GOT3 (cell line): Measurements from ENCODE around the gene MOGAT1.
A peak's percentile ranks its signal among the peaks of the same experiment; 100 is the strongest.
"Not testable (repeated sequence)": the region's sequence is repeated elsewhere in the genome, so short reads cannot be mapped to it uniquely, and the experiment has no call there.

Source experiments
- DNase-seq: peaks from one replicate; lab custom pipeline; 2025; ENCODE audit warnings: mixed read lengths; lab: John Stamatoyannopoulos, UW

Gene MOGAT1

DNA sequence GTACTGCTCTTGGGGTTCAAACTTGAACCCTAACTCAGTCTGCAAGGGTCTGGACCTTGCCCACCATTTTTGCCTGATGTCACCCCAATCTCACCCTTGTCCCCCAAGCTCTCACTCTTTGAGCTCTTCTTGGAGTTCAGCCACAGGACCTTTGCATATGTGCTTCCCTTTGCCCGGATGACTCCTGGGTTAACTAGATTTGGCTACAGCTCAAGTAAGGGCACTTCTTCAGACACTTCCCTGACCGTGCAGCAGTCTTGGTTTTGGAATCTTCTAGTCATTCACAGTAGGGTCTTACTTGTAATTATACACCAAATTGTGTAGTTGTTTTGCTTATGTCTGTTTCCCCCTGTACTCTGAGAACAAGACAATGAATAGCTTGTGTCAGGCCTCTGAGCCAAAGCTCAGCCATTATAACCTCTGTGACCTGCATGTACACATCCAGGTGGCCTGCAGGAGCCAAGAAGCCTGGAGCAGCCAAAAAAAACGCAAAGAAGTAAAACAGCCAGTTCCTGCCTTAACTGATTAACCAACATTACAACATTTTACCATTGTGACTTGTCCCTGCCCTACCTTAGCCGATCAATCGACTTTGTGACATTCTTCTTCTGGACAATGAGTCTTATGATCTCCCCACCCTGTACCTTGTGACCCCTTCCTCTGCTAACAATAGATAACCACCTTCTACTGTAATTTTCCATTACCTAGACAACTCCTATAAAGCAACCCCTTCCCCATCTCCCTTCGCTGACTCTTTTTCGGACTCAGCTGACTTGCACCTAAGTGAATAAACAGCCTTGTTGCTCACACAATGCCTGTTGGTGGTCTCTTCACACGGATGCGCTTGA, 1.0 kb upstream of the MOGAT1 start:
- no peak for DNase-seq

DNA sequence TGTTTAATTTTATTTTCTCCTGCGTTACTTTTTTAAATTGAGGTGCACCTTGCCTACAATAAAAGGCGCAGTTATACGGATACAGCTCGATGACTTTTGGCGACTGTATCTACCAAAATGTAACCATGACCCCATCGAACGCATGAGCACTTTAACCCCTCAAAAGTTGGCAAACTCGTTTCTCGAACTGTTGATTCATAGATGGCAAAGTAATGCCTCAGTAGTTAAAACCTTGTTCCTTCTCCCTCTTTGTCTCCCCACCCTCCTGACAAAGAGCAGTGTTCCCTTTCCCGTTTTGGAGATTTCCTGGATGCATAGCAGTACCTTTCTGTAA, 577 bp downstream of the MOGAT1 start:
- no peak for DNase-seq

DNA sequence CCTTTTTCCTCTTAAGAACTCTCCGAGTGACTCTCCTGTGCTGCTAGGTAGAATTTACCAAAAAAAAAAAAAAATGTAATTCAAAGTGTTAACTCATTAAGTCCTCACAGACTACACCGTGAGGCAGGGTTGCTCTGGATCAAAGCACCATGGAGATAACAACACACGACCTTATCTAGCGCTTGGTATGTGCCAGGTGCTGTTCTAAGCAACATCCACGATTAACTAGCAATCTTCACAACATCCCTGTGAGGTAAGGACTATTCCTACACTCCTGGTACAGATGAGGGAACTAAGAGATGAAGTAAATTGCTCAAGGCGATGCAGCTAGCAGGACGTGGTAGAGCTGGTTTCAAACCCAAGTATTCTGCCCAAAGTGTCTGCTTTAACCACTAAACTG, 1.8 kb downstream of the MOGAT1 start:
- no peak for DNase-seq

DNA sequence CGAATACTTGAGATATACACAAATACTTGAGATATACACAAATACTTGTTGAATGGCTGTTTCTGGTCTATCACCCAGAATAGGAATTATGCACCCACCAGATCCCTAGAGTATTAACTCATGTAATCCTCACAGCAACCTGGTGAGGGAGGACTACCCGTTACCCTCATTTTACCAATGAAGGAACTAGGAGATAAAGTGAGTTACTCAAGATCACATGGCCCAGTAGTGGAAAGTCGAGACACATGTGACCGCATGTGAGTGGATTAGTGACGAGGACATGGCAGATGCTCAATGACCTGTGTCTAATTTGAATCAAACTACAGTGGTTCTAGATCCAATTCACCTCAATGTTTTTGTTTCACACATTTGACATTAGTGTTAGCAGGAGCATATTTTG, 2.4 kb downstream of the MOGAT1 start:
- no peak for DNase-seq

DNA sequence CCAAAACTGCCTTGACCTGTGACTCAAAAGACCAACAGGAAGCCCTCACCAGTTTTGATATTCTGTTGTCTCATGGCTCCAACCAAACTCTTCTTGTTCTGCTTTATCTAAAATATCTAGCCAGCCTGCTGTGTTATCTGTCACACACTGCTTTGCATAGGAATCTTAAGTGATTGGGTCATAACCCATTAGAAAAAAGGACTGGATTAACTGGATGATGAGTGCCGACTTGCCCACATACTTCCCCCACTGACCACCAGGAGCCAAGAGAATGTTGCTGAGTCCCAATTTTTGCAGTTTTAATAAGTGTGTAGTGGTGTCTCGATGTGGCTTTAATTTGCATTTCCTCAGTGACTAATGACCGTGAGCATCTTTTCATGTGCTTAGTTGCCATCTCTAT, 6.5 kb downstream of the MOGAT1 start:
- no peak for DNase-seq

DNA sequence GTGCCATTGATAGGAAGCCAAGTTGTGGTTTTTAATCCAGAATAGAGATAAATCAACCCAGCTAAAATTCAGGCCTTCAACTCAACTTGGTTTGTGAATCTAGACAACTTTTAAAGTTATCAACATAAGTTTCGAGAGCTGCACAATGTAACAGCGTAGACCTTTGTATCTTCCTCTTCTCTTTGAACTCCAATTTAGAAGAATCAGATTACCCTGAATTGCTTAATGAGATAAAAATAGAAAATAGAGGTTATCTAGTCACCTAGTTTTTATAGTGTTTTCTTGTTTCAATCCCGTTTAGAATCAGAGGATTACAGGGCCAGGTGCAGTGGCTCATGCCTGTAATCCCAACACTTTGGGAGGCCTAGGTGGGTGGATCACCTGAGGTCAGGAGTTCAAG, 12.3 kb downstream of the MOGAT1 start:
- no peak for DNase-seq

DNA sequence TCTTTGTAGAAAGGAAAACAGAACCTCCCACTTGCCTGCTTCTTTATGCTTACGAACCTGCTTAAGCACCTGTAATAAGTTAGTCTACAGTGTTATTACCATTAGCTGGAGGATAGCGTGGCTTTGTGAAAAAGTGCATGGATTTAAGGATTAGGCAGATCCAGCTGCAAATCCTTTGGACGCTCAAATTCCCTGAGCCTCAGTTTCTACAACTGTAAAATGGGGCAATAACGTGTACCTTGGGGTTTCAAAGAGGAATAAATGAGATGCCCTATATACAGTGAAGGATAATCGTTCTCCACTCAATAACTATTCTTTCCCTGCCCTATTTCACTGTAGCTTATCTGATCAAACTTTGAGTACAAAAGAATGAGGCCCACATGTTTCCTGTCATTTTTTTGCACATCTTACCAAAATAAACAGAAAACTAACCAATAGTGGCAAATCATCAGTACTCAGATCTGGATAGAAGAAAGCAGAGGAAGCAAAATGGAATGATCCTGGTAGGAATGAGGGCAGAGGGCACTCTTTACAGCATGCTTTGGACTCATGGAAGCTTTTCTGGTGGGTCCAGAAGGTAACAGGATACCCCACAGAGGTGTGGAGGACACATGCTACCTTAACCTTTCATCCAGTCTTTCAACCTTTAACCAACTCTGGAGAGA, 14.8 kb downstream of the MOGAT1 start:
- DNase-seq, result no peak

DNA sequence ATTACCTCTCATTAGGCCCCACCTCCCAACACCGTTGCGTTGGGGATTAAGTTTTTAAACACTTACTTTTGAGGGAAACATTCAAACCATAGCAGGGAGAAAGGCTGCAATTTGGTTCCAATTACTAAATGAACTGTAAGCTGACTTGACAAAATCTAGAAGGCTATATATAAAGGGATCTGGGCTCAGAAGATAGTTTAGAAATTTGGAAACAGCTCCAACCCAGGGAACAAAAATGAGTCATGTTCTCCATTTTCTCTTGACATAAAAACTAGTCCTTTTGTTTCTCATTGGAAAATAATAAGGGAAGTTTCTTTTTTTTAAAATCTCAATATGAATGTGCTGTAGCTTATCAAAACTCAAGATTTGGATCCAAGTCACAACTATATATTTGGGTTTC, 17.5 kb downstream of the MOGAT1 start:
- DNase-seq, result no peak

DNA sequence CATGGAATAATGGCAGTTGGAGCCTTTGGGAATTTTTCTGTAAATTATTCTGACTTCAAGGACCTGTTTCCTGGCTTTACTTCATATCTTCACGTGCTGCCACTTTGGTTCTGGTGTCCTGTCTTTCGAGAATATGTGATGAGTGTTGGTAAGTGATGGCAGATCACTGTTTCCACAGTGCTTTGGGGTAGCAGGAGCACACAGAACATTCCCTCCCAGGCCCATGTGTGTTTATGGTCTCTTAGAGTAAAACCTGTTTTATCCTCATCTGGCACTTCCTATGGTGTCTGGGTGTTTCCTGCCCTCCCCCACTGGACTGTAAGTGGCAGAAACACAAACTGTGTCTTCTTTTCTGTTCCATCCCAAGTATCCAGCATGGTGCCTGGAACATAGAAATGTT, 17.9 kb downstream of the MOGAT1 start:
- DNase-seq, result no peak

DNA sequence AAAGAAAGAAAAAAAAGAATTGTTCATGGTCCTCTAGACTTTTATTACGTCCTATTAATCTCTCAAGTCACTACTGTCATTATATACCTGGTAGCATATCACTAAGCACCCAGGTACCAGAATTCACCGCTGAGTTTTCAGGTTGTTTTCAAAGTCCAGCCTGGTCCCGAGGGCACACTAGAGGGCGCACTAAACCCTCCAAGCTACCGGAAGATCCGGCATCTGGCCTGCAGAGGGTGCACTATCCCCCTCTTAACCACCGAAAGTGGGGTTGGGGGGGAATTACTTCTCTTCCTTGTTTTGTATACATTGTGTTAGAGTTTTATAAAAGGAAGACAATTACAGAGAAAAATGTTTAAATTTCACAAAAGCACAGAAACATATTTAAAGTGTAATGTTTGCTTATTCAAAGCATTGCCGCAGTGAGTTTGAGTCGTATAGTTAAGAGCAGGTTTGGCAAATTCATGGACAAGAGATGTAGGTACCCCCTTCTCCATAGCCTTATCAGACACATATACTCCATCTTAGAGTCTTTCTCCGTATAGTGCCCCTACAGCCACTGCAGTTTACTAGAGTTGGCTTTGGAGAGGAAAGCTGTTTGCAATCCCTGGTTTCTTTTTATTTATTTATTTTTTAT, 19.2 kb downstream of the MOGAT1 start:
- DNase-seq, result peak; percentile 4

DNA sequence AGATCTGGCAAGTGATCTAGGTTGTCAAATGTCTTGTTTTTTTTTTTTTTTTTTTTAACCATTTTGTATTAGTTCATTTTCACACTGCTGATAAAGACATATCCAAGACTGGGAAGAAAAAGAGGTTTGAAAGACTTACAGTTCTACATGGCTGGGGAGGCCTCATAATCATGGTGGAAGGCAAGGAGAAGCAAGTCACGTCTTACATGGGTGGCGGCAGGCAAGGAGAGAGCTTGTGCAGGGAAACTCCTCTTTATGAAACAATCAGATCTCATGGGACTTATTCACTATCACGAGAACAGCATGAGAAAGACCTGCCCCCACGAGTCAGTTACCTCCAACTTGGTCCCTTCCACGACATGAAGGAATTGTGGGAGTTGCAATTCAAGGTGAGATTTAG, 22.0 kb downstream of the MOGAT1 start:
- not testable (repeated sequence) for DNase-seq

DNA sequence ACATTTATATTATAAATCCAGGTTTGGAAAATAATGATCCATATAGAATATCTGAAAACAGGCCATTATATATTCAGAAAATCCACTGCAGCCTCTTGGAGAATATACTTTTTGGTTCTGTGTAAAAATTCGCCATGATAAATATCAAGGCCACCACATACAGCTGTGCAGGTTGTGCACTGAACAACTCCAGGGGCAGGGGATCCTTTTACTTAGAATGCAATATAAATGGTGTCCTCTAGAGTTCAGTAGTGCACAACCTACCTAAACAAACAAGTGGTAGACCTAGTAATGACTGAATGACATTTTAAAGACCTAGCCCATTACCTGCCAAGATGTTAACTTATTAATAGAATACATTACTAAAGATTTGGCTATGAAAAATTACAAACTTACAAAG, 22.4 kb downstream of the MOGAT1 start:
- no peak for DNase-seq

DNA sequence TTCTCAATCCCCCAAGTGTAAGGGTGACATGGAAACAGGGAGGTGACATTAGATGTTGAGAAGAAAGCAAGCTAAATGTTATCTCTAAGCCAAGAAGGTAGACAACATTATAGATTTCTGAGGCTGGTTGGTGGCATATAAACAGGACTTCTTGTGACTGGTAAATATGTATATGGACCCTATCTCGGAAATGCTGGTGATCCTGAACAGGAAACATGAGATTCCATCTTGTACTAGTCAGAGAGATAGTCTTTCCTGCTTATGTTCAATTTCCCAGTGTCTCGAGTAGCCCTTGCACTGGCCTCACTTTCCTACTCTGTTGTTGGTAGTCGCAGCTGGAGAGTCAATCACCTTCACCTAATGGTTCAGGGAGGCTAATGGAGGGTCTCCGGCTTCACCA, 26.8 kb downstream of the MOGAT1 start:
- DNase-seq, result no peak

DNA sequence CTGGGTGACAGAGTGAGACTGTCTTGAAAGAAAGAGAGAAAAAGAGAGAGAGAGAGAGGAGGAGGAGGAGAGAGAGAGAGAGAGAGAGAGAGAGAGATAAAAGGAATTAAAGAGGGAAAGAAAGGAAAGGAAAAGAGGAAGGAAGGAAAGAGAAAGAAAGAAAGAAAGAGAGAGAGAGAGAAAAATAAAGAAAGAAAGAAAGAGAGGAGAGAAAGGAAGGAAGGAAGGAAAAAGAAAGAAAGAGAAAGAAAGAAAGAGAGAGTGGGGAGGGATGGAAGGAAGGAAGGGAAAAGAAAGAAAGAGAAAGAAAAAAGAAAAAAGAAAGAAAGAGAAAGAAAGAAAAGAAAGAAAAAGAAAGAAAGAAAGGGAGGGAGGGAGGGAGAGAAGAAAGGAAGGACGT, 29.8 kb downstream of the MOGAT1 start:
- DNase-seq, result no peak

DNA sequence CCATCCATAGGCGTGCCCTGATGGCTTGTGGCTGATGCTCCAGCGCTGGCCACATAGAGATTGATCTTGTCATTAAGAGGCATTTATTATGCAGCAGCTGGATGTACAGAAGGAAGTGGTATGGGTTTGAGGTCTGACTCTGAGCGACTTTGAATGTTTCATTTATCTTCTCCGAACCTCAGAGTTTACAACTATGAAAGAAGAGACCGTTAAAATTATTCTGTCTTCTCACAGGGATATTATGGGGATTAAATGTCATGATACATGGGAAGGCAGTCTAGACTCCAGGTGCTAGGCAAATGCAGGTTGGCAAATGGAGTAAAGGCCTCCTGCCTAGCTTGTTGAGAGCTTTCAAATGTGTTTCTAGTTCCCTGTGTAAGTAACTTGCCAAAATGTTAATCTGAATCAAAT, 30.3 kb downstream of the MOGAT1 start:
- no peak for DNase-seq

DNA sequence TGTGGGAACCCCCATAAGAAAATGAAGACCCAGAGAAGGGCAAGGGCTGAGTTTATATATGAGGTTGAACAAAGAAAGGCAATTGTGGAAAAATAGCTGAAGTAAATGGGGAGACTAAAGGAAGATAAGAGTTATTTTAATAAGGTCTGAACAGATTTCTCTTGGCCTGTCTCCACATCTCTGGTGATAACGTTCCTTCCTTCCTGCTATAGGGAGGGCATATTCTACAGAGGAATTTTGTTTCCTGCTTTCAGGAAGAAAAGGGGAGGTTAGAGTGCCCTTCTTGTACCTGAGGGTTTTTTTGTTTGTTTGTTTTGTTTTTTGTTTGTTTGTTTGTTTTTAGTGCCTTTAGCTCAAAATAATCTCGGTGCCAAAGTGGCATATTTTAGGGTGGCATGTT, 31.6 kb downstream of the MOGAT1 start:
- no peak for DNase-seq

DNA sequence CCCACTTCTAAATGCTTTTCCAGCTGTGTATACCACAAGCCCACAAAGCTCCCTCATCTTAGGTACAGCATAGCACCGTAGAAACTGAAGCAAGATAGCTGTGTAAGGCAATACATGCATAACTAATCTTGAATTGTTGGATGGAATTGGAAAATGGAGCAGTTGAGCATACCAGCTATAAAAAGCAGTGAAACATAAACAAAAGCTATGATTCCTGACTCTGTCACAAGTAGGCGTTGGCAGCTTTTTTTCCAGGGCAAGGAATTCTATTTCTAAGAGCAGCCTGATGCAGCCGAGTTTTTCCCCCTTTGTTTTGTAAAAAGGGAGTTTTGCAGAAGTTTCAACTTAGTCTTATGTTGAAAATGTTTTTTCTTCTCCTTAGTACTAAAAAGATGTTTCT, 32.4 kb downstream of the MOGAT1 start:
- no peak for DNase-seq

DNA sequence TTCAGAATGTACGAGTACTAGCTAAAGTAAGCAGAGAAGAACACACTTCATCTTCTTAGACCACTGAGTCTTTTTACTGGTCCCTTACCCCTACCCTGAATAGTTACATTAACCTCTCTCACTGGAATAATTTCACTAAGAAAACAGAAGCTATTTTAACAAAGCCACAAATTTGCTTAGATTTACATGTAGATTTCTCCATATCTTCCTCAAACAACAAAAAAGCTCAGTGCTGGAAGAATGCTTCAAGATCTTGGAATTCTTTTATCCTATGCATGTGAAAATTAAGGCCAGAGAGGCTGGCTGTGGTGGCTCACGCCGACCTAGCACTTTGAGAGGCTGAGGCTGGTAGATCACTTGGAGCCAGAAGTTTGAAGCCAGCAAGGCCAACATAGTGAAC, 35.2 kb downstream of the MOGAT1 start:
- no peak for DNase-seq

DNA sequence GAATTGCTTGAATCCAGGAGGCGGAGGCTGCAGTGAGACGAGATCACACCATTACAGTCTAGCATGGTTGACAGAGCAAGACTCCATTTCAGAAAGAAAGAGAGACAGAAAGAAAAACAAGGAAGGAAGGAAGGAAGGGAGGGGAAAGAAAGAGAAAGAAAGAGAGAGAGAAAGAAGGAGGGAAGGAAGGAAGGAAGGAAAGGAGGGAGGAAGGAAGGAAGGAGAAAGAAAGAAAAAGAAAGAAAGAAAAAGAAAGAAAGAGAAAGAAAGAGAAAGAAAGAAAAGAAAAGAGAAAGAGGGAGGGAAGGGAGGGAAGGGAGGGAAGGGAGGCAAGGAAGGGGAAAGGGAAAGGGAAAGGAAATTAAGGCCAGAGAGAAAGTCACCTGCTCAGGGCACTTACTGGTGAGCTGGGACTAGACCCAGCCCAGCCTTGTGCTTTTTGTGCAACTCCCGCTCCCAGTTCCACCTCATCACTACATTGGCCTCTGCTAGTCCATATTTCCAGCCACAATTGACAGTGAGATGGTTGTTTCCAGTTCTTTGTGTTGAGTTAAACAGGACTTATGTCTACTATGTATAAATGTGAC, 35.7 kb downstream of the MOGAT1 start:
- no peak for DNase-seq

DNA sequence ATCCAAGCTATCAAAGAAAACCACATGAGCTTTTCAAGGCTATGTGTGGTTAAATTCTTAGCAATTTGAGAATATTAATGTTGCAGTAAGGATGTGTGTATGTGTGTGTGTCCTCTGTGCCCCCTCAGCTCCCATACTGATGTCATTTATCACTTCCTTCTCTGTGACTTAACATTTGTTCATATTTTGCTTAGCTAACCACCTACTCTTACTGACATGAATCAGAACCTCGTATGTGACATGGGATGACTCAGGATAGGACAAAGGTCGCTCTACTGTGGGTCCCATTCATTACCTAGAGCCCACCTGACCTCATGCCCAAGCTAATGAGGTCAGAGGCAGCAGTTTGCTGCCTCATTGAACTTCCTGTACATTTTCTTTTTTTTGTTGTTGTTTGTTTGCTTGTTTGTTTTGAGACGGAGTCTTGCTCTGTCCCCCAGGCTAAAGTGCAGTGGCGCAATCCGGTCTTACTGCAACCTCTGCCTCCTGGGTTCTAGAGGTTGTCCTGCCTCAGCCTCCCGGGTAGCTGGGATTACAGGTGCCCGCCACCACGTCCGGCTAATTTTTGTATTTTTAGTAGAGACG, 36.3 kb downstream of the MOGAT1 start:
- no peak for DNase-seq

DNA sequence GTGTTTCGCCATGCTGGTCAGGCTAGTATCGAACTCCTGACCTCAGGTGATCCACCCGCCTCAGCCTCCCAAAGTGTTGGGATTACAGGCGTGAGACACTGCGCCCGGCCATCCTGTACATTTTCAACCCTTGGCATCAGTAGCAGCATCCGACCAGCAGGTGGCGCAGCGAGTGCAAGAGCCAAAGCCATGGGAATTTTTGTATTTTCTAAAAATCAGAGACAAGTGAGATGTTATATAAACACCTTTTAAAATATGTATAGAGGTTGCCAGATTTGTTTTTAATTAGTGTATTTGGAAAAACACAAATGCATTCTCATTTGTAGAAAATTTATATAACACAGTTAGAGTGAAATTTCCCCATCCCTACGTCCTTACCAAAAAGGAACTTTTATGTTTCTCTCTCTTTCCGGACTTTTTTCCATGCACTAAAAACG, 36.8 kb downstream of the MOGAT1 start:
- DNase-seq, result peak; percentile 20

DNA sequence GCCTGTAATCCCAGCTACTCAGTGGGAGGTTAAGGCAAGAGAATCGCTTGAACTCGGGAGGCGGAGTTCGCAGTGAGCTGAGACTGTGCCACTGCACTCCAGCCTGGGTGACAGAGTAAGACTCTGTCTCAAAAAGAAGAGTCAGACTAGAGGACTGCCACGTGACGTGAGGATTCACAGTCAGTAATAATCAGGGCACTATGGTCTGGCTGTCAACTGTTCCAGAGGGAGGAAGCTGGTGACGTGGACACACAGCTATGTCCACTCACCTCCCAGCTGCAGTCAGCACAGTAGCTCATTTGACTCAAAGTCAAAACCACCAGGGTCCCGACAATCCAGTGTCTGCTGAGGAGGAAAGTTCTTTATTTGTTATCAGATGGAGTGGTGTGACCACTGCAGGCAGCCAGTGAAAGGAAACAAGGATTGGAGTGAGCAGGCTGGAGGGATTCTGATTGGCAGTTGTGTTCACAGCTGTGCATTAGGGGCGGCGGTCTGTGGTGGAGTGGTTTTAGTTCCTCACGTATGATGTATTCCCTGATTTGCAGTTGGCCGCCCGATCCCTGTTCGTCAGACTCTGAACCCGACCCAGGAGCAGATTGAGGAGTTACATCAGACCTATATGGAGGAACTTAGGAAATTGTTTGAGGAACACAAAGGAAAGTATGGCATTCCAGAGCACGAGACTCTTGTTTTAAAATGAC, 37.9 kb downstream of the MOGAT1 start:
- peak; percentile 37 for DNase-seq
